Sigmoid colon (tissue), 7 donors: ENCODE measurements around the gene DCUN1D4. TPM values are rescaled to one million over a fixed set of nuclear protein-coding genes. Genes with fewer than 3 reads are reported as not detected.

Experiments used
- DNase-seq: peaks from one replicate; pipeline ENCODE4 v3.0.0-alpha.2; 2019
- H3K27ac ChIP-seq, 4 donors: fragments of 200-600 bp; sonication (generic); one replicate each; pipeline ENCODE4 v1.5.1; 2016 to 2019; ENCODE audit warnings: mild to moderate bottlenecking in 1 of 4
- H3K27me3 ChIP-seq, 3 donors: fragments of 200-600 bp; sonication (generic); one replicate each; pipeline ENCODE4 v1.5.1; 2019; ENCODE audit warnings: mild to moderate bottlenecking in 1 of 3
- H3K36me3 ChIP-seq, 4 donors: fragments of 200-600 bp; sonication (generic); one replicate each; pipeline ENCODE4 v1.5.1; 2016 to 2019
- H3K4me1 ChIP-seq, 4 donors: fragments of 200-600 bp; sonication (generic); one replicate each; pipeline ENCODE4 v1.5.1; 2017 to 2019
- H3K4me3 ChIP-seq, 4 donors: fragments of 200-600 bp; sonication (generic); one replicate each; pipeline ENCODE4 v1.5.1; 2017 to 2019; ENCODE audit warnings: mild to moderate bottlenecking in 2 of 4, moderate library complexity in 1 of 4
- H3K9me3 ChIP-seq, 4 donors: fragments of 200-600 bp in 3 of 4; sonication (generic) in 3 of 4; one replicate each; pipeline versions ENCODE4 v1.5.1 to v1.6.1; 2013 to 2019
- EP300 ChIP-seq, 4 donors: sonication (generic); formaldehyde crosslinking; IDR thresholded peaks; one replicate each; pipeline ENCODE4 v1.6.1; 2017; ENCODE audit warnings: antibody characterized with exemption in 4 of 4
- POLR2A ChIP-seq, 2 donors: fragments of 450-650 bp; IDR thresholded peaks; one replicate each; pipeline ENCODE4 v1.6.1; 2016; ENCODE audit warnings: antibody characterized with exemption in 2 of 2, mild to moderate bottlenecking in 2 of 2, moderate library complexity in 2 of 2
- POLR2AphosphoS5 ChIP-seq, 4 donors: sonication (generic); formaldehyde crosslinking; IDR thresholded peaks; one replicate each; pipeline ENCODE4 v1.6.1; 2017; ENCODE audit warnings: antibody characterized with exemption in 4 of 4
- WGBS, 2 donors: extraction: QIAGEN DNeasy Blood & Tissue Kit; methylation state at CpG; one replicate each; pipeline ENCODE4 v1.1.7; 2013; 5-methylcytosine and 5-hydroxymethylcytosine counted together
- intact Hi-C: fragments of 100-400 bp; cut with DNase I; formaldehyde crosslinking; loops from one replicate; pipeline ENCODE4 v1.15.1; 2023
- polyA plus RNA-seq, 3 donors: library from polyadenylated mRNA; stranded (reverse); fragments of 200-250 nt; gene quantifications; one replicate each; pipeline ENCODE4 v1.2.3, GENCODE V29; 2013
- total RNA-seq, 4 donors: library from RNA; depleted of rRNA; stranded (reverse); fragments of >200 nt; gene quantifications; one replicate each; pipeline ENCODE4 v1.1.0, GENCODE V29; 2016
- TF ChIP-seq, protein P1 (sequence below), 4 experiments: fragments of 450-650 bp in 3 of 4; fragments of 200-600 bp in 1 of 4; IDR thresholded peaks; one replicate each; pipeline ENCODE4 v1.5.1; 2016 to 2019; ENCODE audit warnings: antibody characterized with exemption in 4 of 4, mild to moderate bottlenecking in 3 of 4, moderate library complexity in 2 of 4
- donor health status: healthy with polysubstance abuse.
- donor health status: Bipolar disorder and iron deficiency.
- donor health status: healthy.

Gene DCUN1D4
- total and polyA plus RNA-seq, 7 donors, result 9.6 to 76.2 (median 48.6) TPM

- WGBS, 2 donors, result 89 to 92% methylated on average over 9 of the region's 9 CpGs
- no peak overlapping the region for H3K27ac ChIP-seq
- TF ChIP-seq POLR2AphosphoS5 (IDR thresholded peaks at IDR 0.05), result no peak
- TF ChIP-seq EP300 (IDR thresholded peaks at IDR 0.05), result no peak
- H3K4me1 ChIP-seq, result peaks cover 0 to 1% (median 0%) of the 10 kb centered on the region in 4 donors
- H3K4me3 ChIP-seq, result no peak overlapping the region
- H3K9me3 ChIP-seq, result no peaks in the 10 kb centered on the region
- no peak for DNase-seq
- H3K36me3 ChIP-seq, result peaks cover 8 to 81% (median 13%) of the 10 kb centered on the region in 4 donors
- no peaks in the 10 kb centered on the region for H3K27me3 ChIP-seq
- intact Hi-C loops, result no loop called here
These were observed 29.5 kb downstream of the DCUN1D4 start for GRCh38 chr4:51872283-51872997.

DNA sequence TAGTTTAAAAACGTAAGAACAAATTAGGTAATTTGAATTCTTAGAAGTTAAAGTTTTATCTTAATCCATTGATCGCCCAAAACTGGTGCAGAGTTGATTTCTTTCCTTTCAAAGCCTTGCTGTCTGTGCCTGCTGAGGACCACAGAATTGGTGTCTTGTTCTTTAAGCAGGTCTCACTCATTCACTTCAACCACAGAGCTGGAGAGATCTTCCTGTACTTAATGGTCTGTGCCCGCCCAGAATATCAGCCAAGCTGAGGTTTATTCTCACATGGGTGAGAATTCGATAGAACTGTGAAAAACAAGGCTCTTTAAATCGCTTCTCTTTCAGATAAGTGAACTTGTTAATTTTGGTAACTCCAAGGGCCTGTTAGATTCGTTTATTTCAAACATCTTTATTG lies 31.6 kb downstream of the DCUN1D4 start:
- no peaks in the 10 kb centered on the region for H3K9me3 ChIP-seq
- TF ChIP-seq POLR2A (IDR thresholded peaks at IDR 0.05) (no peak), EP300 (IDR thresholded peaks at IDR 0.05) (no peak), POLR2AphosphoS5 (IDR thresholded peaks at IDR 0.05) (no peak)
- TF ChIP-seq, protein P1, sequence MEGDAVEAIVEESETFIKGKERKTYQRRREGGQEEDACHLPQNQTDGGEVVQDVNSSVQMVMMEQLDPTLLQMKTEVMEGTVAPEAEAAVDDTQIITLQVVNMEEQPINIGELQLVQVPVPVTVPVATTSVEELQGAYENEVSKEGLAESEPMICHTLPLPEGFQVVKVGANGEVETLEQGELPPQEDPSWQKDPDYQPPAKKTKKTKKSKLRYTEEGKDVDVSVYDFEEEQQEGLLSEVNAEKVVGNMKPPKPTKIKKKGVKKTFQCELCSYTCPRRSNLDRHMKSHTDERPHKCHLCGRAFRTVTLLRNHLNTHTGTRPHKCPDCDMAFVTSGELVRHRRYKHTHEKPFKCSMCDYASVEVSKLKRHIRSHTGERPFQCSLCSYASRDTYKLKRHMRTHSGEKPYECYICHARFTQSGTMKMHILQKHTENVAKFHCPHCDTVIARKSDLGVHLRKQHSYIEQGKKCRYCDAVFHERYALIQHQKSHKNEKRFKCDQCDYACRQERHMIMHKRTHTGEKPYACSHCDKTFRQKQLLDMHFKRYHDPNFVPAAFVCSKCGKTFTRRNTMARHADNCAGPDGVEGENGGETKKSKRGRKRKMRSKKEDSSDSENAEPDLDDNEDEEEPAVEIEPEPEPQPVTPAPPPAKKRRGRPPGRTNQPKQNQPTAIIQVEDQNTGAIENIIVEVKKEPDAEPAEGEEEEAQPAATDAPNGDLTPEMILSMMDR (IDR thresholded peaks at IDR 0.05), result no peak
- DNase-seq, result no peak
- intact Hi-C loops, result no loop called here
- 90% methylated on average over 6 of the region's 6 CpGs for WGBS, 2 donors
- H3K27me3 ChIP-seq, result no peaks in the 10 kb centered on the region
- no peak overlapping the region for H3K4me3 ChIP-seq
- H3K27ac ChIP-seq, result no peak overlapping the region
- H3K4me1 ChIP-seq, result no peaks in the 10 kb centered on the region
- peaks cover 4 to 90% (median 15%) of the 10 kb centered on the region in 4 donors for H3K36me3 ChIP-seq

DNA sequence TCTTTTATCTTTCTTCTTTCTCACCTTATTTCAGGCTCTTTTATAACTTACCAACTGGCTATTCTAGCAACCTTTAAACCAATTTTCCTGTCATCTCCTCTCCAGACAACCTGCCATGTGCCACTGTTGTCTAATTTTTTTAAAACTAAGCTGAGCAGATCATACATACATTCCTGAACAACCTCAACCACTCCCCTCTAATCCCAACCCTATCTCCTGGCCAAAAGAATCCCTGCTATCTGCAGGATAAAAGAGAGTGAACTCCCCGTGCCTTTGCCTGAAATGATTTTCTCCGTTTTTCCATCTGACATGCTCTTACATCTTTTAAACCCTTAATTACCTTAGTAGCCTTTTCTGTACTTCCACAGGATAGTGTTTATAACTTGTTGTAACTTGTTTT lies 35.5 kb downstream of the DCUN1D4 start:
- Histone ChIP-seq H3K27me3 (no peaks in the 10 kb centered on the region), H3K9me3 (no peaks in the 10 kb centered on the region), H3K4me3 (no peak overlapping the region), H3K4me1 (no peaks in the 10 kb centered on the region), H3K36me3 (peaks cover 4 to 90% (median 13%) of the 10 kb centered on the region in 4 donors), H3K27ac (no peak overlapping the region)
- 90 to 94% methylated on average over 2 of the region's 2 CpGs for WGBS, 2 donors
- no peak for DNase-seq
- TF ChIP-seq POLR2AphosphoS5 (IDR thresholded peaks at IDR 0.05), result no peak
- no peak for TF ChIP-seq EP300 (IDR thresholded peaks at IDR 0.05)
- TF ChIP-seq, protein P1 (IDR thresholded peaks at IDR 0.05), result no peak
- no peak for TF ChIP-seq POLR2A (IDR thresholded peaks at IDR 0.05)
- intact Hi-C loops, result no loop called here

- DNase-seq, result no peak
- Histone ChIP-seq H3K4me3 (no peak overlapping the region), H3K4me1 (no peaks in the 10 kb centered on the region), H3K36me3 (peaks cover 4 to 83% (median 13%) of the 10 kb centered on the region in 4 donors), H3K27ac (no peak overlapping the region), H3K9me3 (no peaks in the 10 kb centered on the region), H3K27me3 (no peaks in the 10 kb centered on the region)
- TF ChIP-seq POLR2AphosphoS5 (IDR thresholded peaks at IDR 0.05), result no peak
- TF ChIP-seq, protein P1 (IDR thresholded peaks at IDR 0.05), result no peak
- no peak for TF ChIP-seq POLR2A (IDR thresholded peaks at IDR 0.05)
- no peak for TF ChIP-seq EP300 (IDR thresholded peaks at IDR 0.05)
- 90 to 93% methylated on average over 9 of the region's 9 CpGs for WGBS, 2 donors
- intact Hi-C loops, result no loop called here
These were observed 37.3 kb downstream of the DCUN1D4 start for GRCh38 chr4:51880016-51880915.

- Histone ChIP-seq H3K4me1 (no peaks in the 10 kb centered on the region), H3K27me3 (no peaks in the 10 kb centered on the region), H3K9me3 (no peaks in the 10 kb centered on the region), H3K36me3 (peaks cover 0 to 74% (median 10%) of the 10 kb centered on the region in 4 donors), H3K27ac (no peak overlapping the region), H3K4me3 (no peak overlapping the region)
- no peak for DNase-seq
- TF ChIP-seq POLR2AphosphoS5 (IDR thresholded peaks at IDR 0.05) (no peak), EP300 (IDR thresholded peaks at IDR 0.05) (no peak), POLR2A (IDR thresholded peaks at IDR 0.05) (no peak)
- TF ChIP-seq, protein P1 (IDR thresholded peaks at IDR 0.05), result no peak
- intact Hi-C loops, result no loop called here
- WGBS, 2 donors, result 71 to 80% methylated on average over 2 of the region's 2 CpGs
These were observed 41.1 kb downstream of the DCUN1D4 start for GRCh38 chr4:51884055-51884454.
